MM.1S (cell line): ENCODE results near the gene COPS9.

Source experiments
- EZH2 ChIP-seq: fragments of 300-600 bp; sonication (generic); optimal IDR thresholded peaks from 2 replicates; pipeline ENCODE3; 2017; ENCODE audit warnings: low read depth, mild to moderate bottlenecking, antibody characterized with exemption, low read length, mixed read lengths
- TF ChIP-seq, protein P1 (sequence below): fragments of 300-600 bp; sonication (generic); IDR thresholded peaks from 2 replicates; pipeline ENCODE4 v1.5.1; 2016; ENCODE audit warnings: antibody characterized with exemption, low read length, mixed read lengths

DNA sequence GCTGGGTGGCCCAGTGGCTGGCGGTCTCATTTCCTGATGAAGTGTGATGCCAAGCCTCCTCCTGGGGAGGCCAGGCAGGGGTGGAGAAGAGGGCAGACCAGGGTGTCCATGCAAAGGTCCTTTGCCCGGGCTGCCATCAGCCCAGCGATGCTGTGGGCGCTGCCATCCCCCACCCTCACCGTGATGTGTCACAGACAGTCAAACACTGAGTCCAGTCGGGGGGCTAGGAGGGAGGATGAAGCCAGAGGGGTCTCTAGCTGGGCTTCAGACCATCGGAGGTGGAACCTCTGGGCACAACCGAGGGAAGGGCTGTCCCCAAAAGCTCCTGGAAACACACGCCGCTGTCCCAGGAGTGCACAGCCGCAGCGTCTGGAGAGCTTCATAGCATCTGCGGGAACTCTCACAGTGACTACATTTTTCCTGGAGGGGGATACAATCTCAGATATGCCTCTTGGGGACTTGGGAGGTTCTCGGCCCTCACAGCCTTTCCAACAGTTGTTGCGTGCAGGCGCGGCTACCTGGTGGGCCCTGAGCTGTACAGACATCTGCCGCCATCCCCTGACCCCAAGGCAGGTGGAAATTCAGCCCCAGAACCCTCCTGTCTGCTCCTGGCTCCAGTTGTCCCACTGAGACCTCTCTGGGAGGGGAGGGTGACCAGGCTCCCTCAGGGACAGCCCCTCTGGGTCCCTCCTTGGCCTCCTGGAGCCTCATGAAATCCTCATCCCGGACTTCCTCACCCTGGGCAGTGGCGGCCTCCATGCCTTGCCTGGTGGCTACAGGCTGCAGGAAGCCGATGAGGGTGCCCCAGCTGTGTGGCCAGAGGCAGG, 30.9 kb upstream of the COPS9 start:
- TF ChIP-seq, protein P1, sequence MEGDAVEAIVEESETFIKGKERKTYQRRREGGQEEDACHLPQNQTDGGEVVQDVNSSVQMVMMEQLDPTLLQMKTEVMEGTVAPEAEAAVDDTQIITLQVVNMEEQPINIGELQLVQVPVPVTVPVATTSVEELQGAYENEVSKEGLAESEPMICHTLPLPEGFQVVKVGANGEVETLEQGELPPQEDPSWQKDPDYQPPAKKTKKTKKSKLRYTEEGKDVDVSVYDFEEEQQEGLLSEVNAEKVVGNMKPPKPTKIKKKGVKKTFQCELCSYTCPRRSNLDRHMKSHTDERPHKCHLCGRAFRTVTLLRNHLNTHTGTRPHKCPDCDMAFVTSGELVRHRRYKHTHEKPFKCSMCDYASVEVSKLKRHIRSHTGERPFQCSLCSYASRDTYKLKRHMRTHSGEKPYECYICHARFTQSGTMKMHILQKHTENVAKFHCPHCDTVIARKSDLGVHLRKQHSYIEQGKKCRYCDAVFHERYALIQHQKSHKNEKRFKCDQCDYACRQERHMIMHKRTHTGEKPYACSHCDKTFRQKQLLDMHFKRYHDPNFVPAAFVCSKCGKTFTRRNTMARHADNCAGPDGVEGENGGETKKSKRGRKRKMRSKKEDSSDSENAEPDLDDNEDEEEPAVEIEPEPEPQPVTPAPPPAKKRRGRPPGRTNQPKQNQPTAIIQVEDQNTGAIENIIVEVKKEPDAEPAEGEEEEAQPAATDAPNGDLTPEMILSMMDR: no peak
- no peak for TF ChIP-seq EZH2
